HG03469 (cell line): ENCODE measurements around the gene FAM110D.

Experiments
- ATAC-seq: cut with Tn5 transposase; IDR thresholded peaks from one replicate; pipeline ENCODE4 v1.9.1; 2021; ENCODE audit warnings: mild to moderate bottlenecking, moderate library complexity, moderate number of reproducible peaks; ENCODE audit not compliant: unreplicated experiment

The FAM110D gene

GRCh38 chr1:26158908-26159742 lies at the start of gene FAM110D:
FAM110D (plus strand) TSS chr1:26159079; CDS start chr1:26161292, 2,213 bp downstream.
- no peak for ATAC-seq

- ATAC-seq = no peak
Observed at GRCh38 chr1:26109229-26110164, 49.4 kb upstream of the FAM110D start.

- no peak for ATAC-seq
Observed at GRCh38 chr1:26110731-26111529, 47.9 kb upstream of the FAM110D start.

- peak; percentile 39 for ATAC-seq
Observed at GRCh38 chr1:26111530-26112406, 47.1 kb upstream of the FAM110D start, which contains the start of gene PDIK1L. PDIK1L (plus strand) TSS chr1:26111824; CDS start chr1:26114309, 2,485 bp downstream.

GRCh38 chr1:26112407-26112775 lies 46.5 kb upstream of the FAM110D start:
- no peak for ATAC-seq

GRCh38 chr1:26114165-26114927 lies 44.5 kb upstream of the FAM110D start:
- no peak for ATAC-seq

- no peak for ATAC-seq
Observed at GRCh38 chr1:26119892-26120608, 38.8 kb upstream of the FAM110D start.

- no peak for ATAC-seq
Observed at GRCh38 chr1:26121854-26122773, 36.8 kb upstream of the FAM110D start.

GRCh38 chr1:26122988-26123973 lies 35.6 kb upstream of the FAM110D start:
- no peak for ATAC-seq

GRCh38 chr1:26124418-26125331 lies 34.2 kb upstream of the FAM110D start:
- ATAC-seq = no peak

- ATAC-seq = no peak
Observed at GRCh38 chr1:26125382-26125781, 33.5 kb upstream of the FAM110D start.

GRCh38 chr1:26125946-26126320 lies 32.9 kb upstream of the FAM110D start:
- ATAC-seq = no peak

- no peak for ATAC-seq
Observed at GRCh38 chr1:26126321-26127084, 32.4 kb upstream of the FAM110D start.
